ENCODE results near the gene DCAF12.
A peak's percentile ranks its signal among the peaks of the same experiment; 100 is the strongest.
"Not testable (repeated sequence)": the region's sequence is repeated elsewhere in the genome, so short reads cannot be mapped to it uniquely, and the experiment has no call there.

The DCAF12 gene

DNA sequence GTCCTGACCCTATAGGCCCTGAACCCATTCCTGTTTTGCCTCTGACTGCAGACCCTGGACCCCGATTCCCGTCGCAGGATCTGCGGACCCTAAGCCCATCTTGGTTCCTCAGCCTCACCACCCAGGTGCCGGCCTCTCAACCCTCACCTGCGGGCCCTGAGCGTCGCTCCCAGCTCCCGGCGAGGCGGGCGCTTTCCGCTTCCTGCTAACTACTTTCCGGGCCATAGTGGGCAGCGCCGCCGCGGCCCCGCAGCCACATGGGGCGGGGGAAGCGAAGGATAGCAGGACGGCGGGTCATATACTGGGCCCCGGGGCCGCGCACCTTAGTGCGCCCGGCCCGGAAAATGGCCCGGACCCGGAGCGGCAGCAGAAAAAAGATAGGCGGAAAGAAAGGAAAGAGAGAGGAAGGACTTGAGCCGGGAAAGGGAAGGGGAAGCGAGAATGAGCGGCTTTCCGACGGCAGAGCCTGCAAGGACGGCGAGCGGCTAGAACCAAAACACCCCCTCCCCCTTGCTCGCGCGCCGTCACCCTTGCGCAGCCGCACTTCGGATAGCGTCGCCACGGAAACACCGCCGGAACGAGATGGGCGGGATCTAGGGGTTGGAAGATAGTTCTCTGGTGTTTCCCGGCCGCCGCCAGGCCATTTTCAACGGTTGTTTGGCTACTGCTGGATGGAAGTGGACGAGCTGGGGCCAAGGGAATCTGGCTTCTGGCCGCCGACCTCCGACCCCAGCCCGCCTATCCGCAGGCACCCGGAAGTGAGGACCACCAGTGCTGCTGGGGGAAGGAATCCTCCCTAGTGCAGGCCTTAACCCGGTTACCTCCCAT, at the start of gene DCAF12:
Gene DCAF12 (minus strand): TSS at position 492 of the 828 bp plus-strand sequence. CDS start 267 bp downstream, at position 225.
- DNase-seq (ENCODE audit: low spot score) = peak; percentile 93

DNA sequence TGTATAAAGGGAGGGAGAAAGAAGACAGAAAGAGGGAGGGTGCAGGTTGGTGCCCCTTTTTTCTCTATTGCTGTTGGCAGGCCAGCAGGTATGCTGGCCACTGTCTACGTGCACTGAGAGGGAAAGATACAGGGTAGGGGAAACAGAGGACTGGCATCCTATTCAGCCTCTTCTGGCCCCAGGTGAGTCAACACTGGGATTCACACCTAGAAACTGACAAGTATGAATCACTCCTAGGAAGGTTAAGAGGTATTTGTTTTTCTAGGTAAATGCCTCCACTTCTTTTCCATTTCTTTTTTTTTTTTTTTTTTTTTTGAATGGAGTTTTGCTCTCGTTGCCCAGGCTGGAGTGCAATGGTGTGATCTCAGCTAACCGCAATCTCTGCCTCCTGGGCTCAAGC, 49.6 kb upstream of the DCAF12 start:
- DNase-seq (ENCODE audit: low spot score) = no peak

DNA sequence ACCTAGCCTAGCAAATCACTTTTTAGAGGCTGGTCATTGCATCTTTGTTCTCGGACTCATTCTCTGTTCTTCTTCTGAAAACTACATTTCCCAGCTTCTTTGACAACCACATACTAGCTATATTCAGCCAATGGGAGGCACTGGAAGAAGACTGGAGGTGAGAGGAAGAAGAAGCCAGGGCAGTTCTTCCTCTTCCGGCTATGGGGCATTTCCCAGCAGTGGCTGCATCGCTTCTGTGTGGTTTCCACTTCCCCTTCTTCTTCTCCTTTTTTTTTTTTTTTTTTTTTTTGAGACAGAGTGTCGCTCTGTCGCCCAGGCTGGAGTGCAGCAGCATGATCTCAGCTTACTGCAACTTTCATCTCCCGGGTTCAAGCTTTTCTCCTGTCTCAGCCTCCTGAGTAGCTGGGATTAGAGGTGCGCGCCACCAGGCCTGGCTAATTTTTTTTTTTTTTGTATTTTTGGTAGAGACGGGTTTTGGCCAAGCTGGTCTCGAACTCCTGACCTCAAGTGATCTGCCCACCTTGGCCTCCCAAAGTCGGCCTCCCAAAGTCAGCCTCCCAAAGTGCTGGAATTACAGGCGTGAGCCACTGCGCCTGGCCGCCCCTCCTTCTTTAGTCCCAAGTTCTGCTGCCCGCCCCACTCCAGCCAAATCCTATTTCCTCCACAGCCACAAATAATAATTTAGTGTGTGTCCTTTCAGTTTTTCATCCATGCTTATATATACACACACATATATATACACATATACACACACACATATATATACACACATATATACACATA, 45.4 kb upstream of the DCAF12 start:
- DNase-seq (ENCODE audit: low spot score) = no peak

DNA sequence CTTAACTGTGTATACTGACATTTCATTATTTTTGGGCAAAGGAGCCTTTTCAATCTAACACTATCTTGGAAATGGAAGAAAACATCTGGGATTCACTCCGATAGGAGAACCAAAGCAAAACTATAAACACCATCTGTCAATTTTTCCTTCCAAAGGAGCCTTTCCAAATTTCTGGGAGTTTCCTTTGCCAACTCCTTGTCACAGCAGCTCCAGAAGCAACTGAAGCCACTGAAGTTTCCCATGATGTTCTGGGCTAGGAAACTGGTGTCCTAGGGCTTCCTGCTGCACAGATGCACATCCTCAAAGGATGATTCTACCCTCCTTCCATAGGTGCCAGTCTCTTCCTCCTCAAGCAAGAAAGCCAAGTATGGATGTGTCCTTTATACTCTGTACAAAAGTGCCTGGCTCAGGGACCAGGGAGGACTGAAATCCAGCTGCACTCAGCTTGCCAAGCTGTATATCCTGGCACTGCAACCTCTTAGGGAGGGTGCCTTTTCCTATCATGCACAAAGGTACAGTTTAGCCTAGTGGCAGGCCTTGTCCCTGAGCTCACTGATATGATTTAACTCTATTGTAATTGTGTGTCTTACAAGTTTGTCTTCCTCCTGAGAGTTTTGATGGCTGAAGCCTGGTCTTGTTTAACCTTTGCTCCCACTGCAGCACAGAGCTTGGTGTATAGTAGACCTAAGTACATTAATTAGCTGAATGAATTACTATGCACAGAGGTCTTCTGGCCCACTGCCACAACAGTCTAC, 43.9 kb upstream of the DCAF12 start:
- DNase-seq (ENCODE audit: low spot score) = no peak

DNA sequence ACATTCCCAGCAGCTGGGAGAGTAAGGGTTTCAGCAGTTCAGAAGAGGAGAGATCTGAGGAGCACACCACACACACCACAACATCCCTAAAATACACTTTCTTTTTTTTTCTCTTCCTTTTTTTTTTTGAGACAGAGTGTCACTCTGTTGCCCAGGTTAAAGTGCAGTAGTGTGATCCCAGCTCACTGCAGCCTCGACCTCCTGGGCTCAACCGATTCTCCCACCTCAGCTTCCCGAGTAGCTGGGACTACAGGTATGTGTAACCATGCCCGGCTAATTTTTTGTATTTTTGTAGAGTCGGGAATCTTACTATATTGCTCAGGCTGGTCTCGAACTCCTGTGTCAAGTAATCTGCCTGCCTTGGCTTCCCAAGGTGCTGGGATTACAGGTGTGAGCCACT, 42.6 kb upstream of the DCAF12 start:
- DNase-seq (ENCODE audit: low spot score) = no peak

DNA sequence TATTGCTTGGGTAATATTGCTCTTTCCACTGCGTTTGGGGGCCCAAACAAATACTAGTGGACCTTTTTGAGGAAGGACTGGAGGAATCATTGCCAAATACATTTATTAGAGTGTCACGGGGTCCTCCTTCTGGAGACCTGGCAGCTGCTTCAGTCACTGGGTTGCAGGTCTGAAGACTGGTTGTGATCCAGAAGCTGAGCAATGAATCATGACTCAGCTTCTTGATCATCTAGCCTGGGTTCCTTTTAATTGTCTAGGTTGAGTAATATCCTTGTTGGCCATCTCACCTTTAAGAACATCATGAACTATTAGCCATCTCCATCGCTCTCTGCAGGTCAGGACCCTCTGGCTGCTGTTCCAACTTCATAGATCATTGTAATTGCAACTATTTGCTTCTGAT, 36.9 kb upstream of the DCAF12 start:
- DNase-seq (ENCODE audit: low spot score) = no peak

DNA sequence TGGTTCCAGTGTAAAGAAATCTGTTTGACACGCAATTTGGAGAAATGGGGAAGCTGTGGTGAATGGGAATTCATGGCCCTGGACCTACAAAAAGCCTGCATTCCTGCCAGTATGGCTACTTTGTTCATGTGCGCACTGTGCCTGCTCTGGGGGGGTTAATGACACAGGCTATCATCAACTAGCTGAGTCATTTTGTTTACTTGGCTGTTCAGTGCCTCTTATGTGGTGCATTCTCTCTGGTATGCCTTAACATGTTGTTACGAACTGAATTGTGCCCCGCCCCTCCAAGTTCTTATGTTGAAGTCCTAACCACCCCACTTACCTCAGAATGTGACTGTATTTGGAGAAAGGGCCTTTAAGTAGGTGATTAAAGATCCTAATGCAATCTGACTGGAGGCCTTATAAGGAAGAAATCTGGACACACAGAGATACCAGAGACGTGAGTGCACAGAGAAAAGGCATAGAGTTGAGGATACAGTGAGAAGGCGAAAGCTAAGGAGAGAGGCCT, 31.9 kb upstream of the DCAF12 start:
- no peak for DNase-seq (ENCODE audit: low spot score)

DNA sequence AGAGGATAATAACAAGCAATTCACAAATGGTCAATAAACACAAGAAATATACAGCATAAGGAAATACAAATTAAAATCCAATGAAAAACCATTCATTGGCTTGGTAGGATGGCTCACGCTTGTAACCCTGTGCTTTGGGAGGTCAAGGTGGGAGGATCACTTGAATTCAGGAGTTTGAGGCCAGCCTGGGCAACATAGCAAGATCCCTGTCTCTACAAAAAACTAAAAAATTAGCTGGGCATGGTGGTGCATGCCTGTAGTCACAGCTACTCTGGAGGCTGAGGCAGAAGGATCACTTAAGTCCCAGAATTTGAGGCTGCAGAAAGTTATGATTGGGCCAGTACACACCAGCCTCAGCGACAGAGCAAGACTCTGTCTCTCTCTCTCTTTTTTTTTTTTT, 31.4 kb upstream of the DCAF12 start:
- no peak for DNase-seq (ENCODE audit: low spot score)

DNA sequence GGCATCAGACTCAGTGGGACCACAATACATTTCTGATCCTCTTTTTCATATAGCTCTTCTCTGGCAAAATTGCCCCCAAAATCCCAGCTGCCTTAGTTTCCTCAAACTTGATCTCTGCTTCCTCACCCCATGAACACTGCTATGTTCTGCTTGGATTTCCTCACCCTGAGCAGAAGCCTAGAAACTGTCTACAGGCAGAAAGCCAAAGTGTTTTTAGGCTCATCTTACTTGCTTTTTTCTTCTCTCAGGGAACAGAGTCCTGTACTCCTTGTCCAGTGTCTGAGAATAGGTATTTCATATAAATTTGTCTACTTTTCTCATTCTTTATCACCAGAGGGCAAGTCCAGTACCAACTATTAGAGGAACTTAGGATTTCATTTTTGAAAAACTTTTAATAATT, 30.8 kb upstream of the DCAF12 start:
- DNase-seq (ENCODE audit: low spot score) = no peak

DNA sequence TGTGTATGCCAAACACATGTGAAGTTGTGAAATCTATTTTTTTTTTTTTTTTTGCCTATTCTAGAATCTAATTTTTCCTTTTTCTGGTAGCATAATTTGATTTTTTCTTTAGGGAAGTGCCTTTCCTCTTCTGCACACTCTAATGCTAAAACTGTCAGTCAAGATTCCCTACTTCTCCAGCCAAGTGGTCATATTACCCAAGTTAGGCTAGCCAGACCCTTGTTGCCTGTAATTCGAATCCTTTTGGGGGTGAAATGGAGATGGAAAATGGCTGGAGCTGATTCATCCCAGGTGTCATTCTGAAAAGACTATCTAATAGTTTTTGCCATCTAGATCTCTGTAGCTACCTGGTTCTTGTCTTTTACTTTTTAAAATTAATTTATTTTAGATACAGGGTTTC, 27.6 kb upstream of the DCAF12 start:
- DNase-seq (ENCODE audit: low spot score) = no peak

DNA sequence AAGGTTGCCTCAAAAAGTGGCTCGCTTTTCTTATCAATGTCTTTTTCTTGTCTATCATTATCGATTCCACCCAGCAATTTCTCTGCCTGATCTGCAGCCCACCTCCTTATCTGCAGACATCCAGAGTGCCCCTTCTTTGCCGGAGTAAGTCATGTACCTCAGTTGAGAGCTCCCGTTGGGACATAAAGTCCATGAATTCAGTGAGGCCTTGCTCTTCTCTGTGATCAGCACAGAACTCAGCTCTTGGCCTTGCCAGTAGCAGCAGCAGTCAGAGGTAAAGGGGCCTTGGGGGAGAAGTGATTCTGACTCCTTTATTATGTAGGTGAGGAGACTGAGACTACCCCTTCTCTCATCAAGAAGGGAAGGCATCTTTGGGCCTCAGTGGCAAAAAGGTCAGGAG, 24.9 kb upstream of the DCAF12 start:
- DNase-seq (ENCODE audit: low spot score) = no peak

DNA sequence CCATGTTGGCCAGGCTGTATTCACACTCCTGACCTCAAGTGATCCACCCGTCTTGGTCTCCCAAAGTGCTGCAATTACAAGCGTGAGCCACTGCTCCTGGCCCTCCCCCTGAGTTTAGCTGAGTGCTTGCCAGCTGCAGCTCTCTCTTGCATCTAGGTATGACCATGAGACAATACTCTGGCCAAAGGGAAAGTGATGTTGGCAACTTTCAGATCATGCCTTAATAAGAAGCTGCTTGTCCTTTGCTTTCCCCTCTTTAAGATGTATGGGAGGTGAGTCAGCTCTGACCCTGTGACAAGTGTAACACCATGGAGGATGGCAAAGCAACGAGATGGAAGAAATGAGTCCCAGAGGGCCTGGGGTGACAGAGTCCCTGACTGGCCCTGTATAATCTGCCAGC, 18.7 kb upstream of the DCAF12 start:
- DNase-seq (ENCODE audit: low spot score) = no peak

DNA sequence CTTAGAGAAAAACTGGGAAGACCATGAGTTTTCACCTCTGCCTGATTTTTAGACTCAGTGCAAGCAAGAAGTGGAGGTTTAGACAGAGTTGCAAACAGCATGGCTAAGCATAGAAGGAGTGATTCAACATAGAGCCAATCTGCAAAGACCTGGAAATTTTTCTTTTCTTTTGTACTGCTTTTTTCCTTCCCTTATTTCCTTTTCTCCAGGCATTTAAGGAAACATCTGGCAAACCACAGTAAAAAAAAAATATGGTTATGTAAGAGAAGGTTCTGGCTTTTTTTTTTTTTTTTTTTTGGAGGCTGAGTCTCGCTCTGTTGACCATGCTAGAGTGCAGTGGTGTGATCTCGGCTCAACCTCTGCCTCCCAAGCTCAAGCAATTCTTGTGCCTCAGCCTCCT, 16.6 kb upstream of the DCAF12 start:
- DNase-seq (ENCODE audit: low spot score) = no peak

DNA sequence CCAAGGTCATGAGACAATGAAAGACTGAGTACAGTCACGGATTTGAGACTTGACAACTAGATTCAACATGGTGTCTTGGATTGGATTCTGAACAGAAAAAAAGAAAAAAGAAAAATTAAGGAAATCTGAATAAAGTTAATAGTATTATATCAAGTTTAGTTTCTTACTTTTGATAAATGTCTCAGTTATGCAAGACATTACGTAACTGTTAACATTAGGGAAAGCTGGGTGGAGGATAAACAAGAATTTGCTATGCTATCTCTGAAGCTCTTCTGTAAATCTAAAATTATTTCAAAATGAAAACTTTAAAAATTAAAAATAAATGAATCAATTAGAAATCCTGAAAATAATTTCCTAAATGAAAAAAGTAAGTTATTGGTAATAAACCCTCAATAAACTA, 14.4 kb upstream of the DCAF12 start:
- DNase-seq (ENCODE audit: low spot score) = no peak

DNA sequence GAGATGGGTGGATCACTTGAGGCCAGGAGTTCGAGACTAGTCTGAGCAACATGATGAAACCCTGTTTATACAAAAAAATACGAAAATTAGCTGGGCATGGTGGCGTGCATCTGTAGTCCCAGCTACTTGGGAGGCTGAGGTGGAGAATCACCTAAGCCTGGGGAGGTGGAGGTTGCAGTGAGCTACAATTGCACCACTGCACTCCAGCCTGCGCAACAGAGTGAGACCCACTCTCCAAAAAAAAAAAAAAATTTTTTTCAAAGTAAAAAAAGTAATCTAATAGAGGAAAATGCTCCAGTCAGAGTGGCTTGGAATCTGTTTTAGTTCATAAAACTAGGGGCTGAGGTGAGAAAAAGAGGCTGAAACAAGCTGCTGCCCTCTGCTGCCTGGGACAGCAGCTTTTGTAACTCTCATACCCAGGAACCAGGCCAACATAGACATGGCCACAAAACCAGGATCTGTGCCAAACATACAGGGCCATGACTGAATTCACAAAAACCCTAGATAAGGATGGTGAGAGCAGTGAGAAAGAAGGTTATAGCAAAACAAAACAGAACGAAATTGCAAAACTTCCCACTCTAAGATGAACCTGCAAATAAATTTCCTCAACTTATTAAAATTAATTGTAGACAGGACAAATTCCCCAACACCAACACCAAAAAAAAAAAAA, 13.1 kb upstream of the DCAF12 start:
- peak; percentile 48 for DNase-seq (ENCODE audit: low spot score)

DNA sequence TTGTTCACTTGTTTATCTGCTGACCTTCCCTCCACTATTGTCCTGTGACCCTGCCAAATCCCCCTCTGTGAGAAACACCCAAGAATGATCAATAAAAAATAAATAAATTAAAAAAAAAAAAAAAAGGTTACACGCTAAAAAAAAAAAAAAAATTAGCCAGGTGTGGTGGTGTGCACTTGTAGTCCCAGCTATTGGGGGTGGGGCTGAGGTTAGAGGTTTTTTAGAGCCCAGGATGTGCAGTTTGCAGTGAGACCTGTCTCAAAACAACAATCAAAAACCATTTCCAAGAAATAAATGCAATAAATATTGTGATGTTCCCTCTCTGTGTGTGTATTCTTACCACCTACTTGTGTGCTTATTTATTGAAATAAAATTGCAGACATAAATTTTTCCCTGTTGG, 12.1 kb upstream of the DCAF12 start:
- not testable (repeated sequence) for DNase-seq (ENCODE audit: low spot score)

DNA sequence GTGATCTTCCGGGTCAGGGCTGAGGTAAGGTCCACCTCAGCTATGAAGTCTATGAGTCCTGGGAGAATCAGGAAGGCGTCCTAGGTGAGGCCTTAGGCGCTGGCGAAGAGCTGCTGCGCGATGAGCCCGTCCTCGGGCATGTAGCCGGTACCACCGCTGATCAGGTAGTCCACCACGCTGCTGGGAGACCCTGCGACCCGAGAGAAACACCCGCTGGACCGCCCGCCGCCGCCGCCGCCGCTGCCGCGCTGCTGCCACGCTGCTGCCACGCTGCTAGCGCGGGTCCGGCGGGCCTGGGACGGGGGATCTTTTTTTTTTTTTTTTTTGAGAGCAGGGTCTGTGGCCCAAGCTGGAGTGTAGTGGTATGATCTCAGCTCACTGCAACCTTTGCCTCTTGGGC, 8.0 kb upstream of the DCAF12 start:
- DNase-seq (ENCODE audit: low spot score) = no peak

DNA sequence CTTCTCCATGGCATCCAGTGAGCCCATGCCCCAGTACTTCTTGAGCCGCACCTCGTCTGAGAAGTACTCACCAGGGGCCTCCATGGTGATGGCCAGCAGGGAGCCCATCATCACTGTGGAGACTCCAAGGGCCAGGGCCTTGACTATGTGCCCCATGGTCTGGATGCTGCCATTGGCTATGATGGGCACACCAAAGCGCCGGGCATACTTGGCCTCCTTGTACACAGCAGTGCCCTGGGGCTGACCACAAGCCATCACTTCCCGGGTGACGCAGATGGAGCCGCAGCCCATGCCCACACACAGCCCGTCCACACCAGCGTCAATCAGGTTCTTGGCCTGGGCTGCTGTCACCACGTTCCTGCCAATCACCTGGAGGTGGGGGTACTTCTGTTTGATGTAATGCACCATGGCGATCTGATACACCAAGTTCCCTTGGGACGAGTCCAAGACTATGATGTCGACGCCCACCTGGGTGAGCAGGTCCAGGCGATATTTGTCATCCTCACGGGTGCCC, 7.0 kb upstream of the DCAF12 start:
- no peak for DNase-seq (ENCODE audit: low spot score)

DNA sequence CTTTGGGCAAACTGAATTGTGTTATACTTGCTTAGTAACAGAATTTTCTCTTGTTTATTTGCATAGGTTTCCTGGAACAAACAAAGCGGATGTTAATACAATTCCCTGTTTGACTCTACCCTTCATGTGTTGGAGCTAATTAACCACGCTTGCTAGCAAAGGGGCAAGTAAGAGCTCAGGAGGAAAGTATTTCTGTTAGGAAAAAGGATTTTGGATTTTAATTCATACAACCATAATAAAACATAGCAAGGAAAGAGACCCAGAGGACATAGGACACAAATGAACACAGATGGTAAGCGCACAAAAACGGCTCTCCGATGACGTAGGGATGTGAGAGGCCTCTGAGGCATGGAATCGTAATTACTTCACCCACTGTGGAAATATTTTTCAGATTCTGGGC, 5.1 kb upstream of the DCAF12 start:
- no peak for DNase-seq (ENCODE audit: low spot score)

DNA sequence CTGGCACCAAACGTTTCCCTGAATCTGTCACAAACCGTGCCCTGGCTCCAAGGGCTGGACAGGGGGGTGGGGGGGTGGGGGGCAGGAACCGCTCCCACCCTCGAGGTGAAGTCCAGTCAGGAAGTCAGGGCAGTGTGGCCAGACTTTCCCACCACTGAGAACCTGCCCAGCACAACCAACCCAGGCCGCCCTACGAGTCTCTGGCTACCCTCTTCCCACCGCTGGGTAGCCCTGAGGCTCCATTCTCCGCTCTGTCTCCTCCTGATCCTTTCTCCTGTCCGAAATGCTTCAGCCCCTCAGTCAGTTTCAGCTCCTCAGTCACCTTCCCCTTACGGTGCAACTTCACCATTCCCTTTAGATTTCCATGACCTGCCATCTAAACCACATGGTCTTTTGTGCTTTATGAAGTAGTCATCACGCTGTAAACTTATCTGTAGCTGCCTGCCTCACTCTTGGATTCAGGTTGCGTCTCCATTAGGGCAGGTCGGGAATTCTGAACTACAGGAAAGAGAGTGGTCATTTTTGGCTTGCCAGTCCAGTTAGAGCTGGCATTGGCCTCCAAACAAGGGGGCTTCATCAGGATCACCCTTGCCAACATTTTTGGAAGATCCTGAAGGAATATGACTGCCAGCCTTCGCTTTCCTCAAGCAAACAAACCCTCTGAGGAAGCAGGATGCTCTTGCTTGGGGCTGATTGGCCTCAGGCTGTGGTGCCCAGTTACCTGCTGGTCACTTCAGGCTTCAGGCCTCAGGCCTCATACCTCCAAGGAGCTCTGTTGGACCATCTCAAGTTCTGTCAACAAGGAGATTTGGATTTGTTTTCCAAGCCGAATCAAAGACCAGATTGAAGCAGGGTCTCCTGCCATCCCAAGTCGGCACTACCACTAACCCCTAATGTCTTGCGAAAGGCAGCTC, 794 bp upstream of the DCAF12 start:
- no peak for DNase-seq (ENCODE audit: low spot score)
